GM21515 (cell line): ENCODE data around the gene KCNH4.
"Not testable (repeated sequence)": the region's sequence is repeated elsewhere in the genome, so short reads cannot be mapped to it uniquely, and the experiment has no call there.

Experiments
- ATAC-seq: cut with Tn5 transposase; IDR thresholded peaks from one replicate; pipeline ENCODE4 v1.9.1; 2021; ENCODE audit not compliant: unreplicated experiment

KCNH4 gene

DNA sequence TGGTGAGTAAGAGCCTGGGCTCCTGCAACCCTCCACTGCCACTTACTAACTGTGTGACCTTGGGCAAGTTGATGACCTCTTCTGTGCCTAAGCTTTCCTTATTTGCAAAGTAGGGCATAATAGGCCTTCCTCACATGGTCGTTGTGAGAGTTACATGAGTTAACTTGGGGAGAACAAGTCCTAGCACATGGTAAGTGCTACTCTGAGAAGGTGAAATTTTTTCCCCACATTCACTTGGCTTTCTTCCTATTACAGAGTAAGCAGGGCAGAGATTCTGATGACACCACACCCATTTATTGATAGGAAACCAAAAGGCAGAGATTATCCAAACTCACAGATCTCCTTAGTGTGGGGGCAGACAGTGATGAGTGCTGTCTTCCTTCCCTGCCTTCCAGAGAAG is 1.6 kb downstream of the KCNH4 start:
- ATAC-seq = no peak

DNA sequence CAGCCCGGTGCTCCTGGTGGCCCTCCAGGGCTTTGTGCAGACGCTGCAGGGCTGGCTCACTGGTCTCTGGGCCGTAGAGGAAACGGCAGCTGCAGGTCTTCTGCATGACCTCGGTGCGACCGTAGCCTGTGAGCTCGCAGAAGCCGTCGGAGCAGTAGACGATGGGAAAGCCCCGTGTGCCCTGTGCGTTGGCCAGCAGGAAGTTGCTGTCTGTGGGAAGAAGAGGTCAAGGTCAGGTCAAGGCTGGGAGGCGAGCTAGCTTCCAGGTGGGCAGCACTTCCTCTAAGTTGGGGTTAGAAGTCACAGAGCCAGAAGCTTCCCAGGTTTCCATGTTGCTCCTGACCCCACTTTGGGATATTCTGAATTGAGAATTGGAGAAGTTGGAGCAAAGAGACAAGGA is 2.1 kb downstream of the KCNH4 start:
- no peak for ATAC-seq

GRCh38 chr17:42177684-42178083 is 3.3 kb downstream of the KCNH4 start:
- ATAC-seq = no peak

DNA sequence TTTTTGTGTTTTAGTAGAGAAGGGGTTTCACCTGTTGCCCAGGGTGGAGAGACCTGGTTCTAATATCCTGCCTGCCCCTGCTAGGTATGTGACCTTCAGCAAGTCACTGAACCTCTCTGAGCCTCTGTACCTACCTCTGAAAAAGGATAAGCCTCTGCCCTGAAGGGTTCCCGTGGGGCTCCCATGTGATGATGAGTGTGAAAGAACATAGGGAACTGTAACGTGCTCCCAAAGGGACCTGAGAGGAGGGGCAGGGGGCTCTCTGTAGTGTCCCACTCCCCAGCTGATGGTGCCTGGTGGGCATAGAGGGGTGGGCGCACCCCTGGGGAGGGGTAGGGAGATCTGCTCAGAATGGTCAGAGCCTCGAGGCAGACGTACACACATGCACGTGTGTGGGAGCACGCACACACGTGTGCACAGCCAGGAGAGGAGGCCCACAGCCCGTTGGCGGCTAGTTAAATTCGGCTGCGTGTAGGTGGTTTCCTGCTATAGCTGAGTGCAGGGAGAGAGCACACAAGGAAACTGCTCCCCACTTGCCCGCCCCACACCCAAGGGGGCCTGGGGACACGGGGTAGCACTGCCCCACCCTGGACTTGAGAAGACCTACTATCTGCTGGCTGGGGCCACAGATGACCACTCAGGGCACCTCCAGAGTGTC is 6.7 kb downstream of the KCNH4 start:
- no peak for ATAC-seq

DNA sequence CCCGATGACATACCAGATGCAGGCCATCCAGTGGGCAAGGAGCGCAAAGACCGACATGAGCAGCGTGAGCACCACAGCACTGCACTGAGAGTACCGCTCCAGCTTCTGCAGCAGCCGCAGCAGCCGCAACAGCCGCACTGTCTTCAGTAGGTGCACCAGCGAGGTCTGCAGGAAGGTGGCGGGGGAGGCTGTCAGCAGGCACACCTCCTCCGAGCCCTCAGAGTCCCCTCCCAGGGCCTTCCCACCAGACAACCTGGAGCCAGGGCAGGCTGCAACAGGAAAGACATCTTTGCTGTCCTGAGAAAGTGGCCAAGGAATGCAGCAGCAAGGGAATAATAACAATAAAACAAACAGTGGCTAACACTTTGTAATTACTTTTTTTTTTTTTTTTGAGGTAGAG is 9.1 kb downstream of the KCNH4 start:
- no peak for ATAC-seq

GRCh38 chr17:42169351-42169750 is 11.6 kb downstream of the KCNH4 start:
- ATAC-seq = no peak

GRCh38 chr17:42167807-42168206 is 13.1 kb downstream of the KCNH4 start:
- ATAC-seq = no peak

GRCh38 chr17:42166196-42166763 is 14.7 kb downstream of the KCNH4 start:
- ATAC-seq = no peak

DNA sequence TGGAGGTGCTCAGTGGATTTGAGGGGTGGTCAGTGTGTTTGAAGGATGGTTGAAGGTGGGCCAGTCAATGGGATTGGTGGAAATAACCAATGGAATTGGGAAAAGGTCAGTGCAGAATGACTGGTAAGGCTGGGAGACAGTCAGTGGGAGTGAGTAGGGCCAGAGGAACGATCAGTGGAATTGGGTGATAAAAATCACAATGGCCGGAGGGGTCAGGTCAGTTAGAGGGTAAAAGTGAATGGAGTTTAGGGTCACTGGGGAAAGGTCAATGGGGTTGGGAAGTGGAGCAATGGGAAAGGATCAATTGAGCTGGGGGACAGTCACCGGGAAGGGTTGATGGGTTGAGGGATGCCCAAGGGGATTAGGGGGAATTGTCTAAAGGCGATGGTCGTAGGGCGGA is 15.2 kb downstream of the KCNH4 start:
- ATAC-seq = no peak

- ATAC-seq = no peak
Observed at GRCh38 chr17:42163696-42164407, 17.1 kb downstream of the KCNH4 start.

- no peak for ATAC-seq
Observed at GRCh38 chr17:42163113-42163512, 17.8 kb downstream of the KCNH4 start.

- ATAC-seq = no peak
Observed at GRCh38 chr17:42160531-42160910, 20.4 kb downstream of the KCNH4 start.

DNA sequence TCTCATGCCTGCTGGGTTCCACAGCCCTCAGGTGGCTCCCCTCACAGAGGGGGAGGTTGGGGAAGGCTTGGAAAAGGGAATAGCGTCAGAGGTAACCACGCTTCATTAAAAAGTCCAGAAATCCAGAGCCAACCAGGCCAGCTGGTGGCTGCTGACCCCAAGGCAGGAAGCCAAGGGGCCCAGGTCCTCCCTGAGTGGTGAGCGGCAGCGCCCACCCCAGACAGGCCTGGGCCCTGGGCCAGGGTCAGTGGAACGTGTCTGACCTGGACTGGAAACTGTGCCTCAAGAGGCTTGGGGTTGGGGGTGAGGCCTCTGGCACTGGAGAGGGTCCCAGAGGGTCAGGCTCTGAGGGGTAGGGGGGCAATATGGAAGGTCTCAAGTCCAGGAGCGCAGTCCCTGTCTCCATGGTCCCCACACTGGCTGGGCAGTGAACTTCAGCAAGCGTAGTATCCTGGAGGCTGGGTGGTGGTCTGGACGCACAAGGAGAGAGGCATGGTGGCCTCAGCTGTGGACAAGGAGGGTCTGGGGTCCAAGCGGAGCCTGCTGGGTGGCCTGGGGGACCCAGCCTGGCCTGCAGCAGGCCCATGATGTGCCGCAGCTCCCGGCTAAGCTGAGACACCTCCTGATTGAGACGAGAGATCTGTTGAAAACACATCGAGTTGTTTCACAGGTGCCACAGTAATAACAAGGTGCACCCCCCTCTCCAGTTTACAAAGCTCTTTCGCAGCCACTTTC is 21.0 kb downstream of the KCNH4 start:
- no peak for ATAC-seq

- no peak for ATAC-seq
Observed at GRCh38 chr17:42155614-42156045, 25.3 kb downstream of the KCNH4 start.

- ATAC-seq = no peak
Observed at GRCh38 chr17:42153919-42154742, 26.8 kb downstream of the KCNH4 start.

- no peak for ATAC-seq
Observed at GRCh38 chr17:42146911-42147607, 33.9 kb downstream of the KCNH4 start.

GRCh38 chr17:42143138-42143537 is 37.8 kb downstream of the KCNH4 start:
- ATAC-seq = not testable (repeated sequence)

DNA sequence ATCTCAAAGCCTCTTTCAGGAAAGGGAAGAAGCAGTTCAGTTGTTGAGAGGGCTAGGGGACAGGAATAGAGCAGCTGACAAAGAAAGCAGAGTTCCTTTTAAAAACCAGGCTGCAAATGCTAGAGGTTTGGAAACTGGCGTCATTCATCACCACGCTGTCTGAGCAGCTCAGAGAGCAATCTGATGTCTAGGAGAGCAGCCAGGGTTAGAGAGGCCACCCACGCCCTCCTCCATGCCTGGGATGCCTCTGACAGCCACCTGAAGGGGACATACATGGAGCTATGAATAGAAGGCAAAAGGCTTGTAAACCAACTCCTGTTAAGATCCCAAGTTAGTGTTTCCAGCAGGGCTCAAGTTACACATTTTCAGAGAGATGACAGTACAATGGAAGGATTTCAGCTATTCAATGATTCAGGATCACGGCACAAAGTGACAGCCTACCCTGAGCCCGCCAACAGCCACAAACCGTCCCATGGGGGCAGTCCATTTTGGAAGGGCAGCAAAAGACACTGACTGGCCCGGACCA is 38.5 kb downstream of the KCNH4 start:
- ATAC-seq = no peak

GRCh38 chr17:42141382-42141781 is 39.6 kb downstream of the KCNH4 start:
- ATAC-seq = no peak

DNA sequence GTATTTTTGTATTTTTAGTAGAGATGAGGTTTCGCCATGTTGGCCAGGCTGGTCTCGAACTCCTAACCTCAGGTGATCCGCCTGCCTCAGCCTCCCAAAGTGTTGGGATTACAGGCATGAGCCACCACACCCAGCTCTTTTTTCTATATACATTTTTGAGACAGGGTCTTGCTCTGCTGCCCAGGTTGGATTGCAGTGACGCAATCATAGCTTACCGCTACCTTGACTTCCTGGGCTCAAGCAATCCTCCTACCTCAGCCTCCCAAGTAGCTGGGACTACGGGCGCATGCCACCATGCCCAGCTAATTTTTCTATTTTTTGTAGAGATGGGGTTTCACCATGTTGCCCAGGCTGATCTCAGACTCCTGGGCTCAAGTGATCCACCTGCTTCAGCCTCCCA is 40.3 kb downstream of the KCNH4 start:
- not testable (repeated sequence) for ATAC-seq
